RKO (cell line): ENCODE measurements around the gene CPA5.
"Not testable (repeated sequence)": the region's sequence is repeated elsewhere in the genome, so short reads cannot be mapped to it uniquely, and the experiment has no call there.

Source experiments
- DNase-seq: peaks from one replicate; pipeline ENCODE4 v3.0.0-alpha.2; 2016; ENCODE audit warnings: low spot score

CPA5 gene

GRCh38 chr7:130344271-130344866, at the start of gene CPA5:
Gene CPA5 (plus strand): TSS chr7:130344816. CDS start chr7:130346486, 1,670 bp downstream.
- DNase-seq: no peak

- DNase-seq: no peak
Measured at GRCh38 chr7:130296221-130296951, 48.2 kb upstream of the CPA5 start.

- no peak for DNase-seq
Measured at GRCh38 chr7:130297628-130298543, 46.7 kb upstream of the CPA5 start.

GRCh38 chr7:130298544-130299326, 45.9 kb upstream of the CPA5 start:
- DNase-seq: no peak

- no peak for DNase-seq
Measured at GRCh38 chr7:130299866-130300265, 44.8 kb upstream of the CPA5 start.

- no peak for DNase-seq
Measured at GRCh38 chr7:130301501-130302020, 43.1 kb upstream of the CPA5 start.

- no peak for DNase-seq
Measured at GRCh38 chr7:130302649-130303048, 42.0 kb upstream of the CPA5 start.

GRCh38 chr7:130303127-130303526, 41.5 kb upstream of the CPA5 start:
- DNase-seq: no peak

- no peak for DNase-seq
Measured at GRCh38 chr7:130303551-130303950, 41.1 kb upstream of the CPA5 start.

- DNase-seq: no peak
Measured at GRCh38 chr7:130303982-130304381, 40.6 kb upstream of the CPA5 start.

- no peak for DNase-seq
Measured at GRCh38 chr7:130304878-130305277, 39.7 kb upstream of the CPA5 start.

GRCh38 chr7:130305433-130306042, 39.1 kb upstream of the CPA5 start:
- DNase-seq: no peak

GRCh38 chr7:130309986-130310385, 34.6 kb upstream of the CPA5 start:
- DNase-seq: no peak

GRCh38 chr7:130314305-130314704, 30.3 kb upstream of the CPA5 start:
- DNase-seq: no peak

- DNase-seq: no peak
Measured at GRCh38 chr7:130319541-130319940, 25.1 kb upstream of the CPA5 start.

- not testable (repeated sequence) for DNase-seq
Measured at GRCh38 chr7:130321542-130322229, 22.9 kb upstream of the CPA5 start.

- DNase-seq: no peak
Measured at GRCh38 chr7:130322615-130323014, 22.0 kb upstream of the CPA5 start.

GRCh38 chr7:130324306-130324943, 20.2 kb upstream of the CPA5 start:
- DNase-seq: no peak

GRCh38 chr7:130329681-130330080, 14.9 kb upstream of the CPA5 start:
- no peak for DNase-seq
